Measurements from ENCODE around the gene HERC4. TPM values are rescaled to one million over a fixed set of nuclear protein-coding genes. Genes with fewer than 3 reads are reported as not detected.

The HERC4 gene
- polyA plus RNA-seq, 1 experiment: 23.4 TPM

DNA sequence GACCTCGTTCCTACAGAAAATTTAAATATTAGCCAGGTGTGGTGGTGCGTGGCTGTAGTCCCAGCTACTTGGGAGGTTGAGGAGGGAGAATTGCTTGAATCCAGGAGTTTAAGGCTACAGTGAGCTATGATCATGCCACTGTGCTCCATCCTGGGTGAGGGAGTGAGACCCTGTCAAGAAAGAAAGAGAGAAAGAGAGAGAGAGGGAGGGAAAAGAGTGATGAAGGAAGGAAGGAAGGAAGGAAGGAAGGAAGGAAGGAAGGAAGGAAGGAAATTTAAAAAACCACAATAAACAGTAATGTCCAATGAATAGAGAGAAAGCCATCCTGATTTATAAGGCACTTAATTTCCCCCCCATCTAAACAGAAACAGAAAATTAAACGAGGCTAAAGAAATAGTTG is 43.6 kb upstream of the HERC4 start:
- no peaks in the 10 kb centered on the region; the same call in 1 of the 2 replicates for H3K36me3 ChIP-seq (ENCODE audit: control insufficient read depth, insufficient read depth, low read length)
- TF ChIP-seq, protein P1, sequence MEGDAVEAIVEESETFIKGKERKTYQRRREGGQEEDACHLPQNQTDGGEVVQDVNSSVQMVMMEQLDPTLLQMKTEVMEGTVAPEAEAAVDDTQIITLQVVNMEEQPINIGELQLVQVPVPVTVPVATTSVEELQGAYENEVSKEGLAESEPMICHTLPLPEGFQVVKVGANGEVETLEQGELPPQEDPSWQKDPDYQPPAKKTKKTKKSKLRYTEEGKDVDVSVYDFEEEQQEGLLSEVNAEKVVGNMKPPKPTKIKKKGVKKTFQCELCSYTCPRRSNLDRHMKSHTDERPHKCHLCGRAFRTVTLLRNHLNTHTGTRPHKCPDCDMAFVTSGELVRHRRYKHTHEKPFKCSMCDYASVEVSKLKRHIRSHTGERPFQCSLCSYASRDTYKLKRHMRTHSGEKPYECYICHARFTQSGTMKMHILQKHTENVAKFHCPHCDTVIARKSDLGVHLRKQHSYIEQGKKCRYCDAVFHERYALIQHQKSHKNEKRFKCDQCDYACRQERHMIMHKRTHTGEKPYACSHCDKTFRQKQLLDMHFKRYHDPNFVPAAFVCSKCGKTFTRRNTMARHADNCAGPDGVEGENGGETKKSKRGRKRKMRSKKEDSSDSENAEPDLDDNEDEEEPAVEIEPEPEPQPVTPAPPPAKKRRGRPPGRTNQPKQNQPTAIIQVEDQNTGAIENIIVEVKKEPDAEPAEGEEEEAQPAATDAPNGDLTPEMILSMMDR (IDR thresholded peaks at IDR 0.05; ENCODE audit: insufficient read depth, low read depth, low read length): no peak
- no peak for DNase-seq (ENCODE audit: low read depth)
- no peak overlapping the region for H3K4me3 ChIP-seq (ENCODE audit: low read depth, low read length)
- POLR2A ChIA-PET: no interaction called here
- CTCF ChIA-PET: interaction anchor here (0.7 to 1.0 kb wide), 2 partner anchors 9 kb away, joined by 3 to 4 read pairs; no protein-coding TSS in a partner anchor
- no peaks in the 10 kb centered on the region for H3K27me3 ChIP-seq (ENCODE audit: control insufficient read depth, insufficient read depth, low read length)

DNA sequence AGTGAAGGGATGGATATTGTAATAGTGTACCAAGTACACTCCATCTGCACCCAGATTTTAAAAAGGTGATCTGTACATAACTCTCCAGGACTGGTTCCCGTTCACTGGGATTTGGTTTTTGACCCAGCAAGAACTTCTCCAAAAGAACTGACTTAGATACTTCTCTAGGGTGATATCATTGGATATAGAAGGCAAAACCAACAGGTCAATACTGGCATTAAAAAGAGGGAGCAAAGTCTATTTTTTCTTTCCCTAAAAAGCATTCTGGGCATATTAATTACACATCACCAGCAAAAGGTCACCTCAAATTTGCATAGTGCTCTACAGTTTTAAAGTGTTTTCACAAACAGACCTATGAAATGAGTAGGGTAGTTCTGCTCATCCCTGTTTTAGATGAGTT is 37.8 kb upstream of the HERC4 start:
- Histone ChIP-seq H3K4me3 (ENCODE audit: low read depth, low read length) (no peak overlapping the region), H3K27me3 (ENCODE audit: control insufficient read depth, insufficient read depth, low read length) (no peaks in the 10 kb centered on the region), H3K36me3 (ENCODE audit: control insufficient read depth, insufficient read depth, low read length) (no peaks in the 10 kb centered on the region)
- no peak for DNase-seq (ENCODE audit: low read depth)
- TF ChIP-seq, protein P1 (IDR thresholded peaks at IDR 0.05; ENCODE audit: insufficient read depth, low read depth, low read length): no peak
- ChIA-PET POLR2A (no interaction called here), CTCF (interaction anchor here (1.0 kb wide), 1 partner anchor 11 kb away, joined by 3 read pairs; no protein-coding TSS in a partner anchor)

DNA sequence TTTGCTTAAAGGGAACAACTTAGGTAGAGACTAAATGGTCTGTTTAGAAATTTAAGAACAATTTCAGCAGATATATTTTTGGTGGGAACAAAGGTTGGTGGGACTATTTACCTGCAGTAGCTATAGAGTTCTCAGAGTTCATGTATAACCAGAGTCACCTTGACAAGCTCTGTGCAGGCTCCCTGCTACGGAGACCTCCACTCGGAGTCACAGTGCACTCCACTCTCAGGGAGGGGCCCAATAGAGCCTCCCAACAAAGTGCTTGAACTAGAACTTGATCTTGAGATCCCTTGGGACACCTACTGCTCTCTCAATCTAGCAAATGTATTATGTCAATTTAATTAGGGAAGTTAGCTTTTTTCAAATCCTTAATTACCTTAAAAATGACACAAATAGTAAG is 36.5 kb upstream of the HERC4 start:
- no peaks in the 10 kb centered on the region for H3K36me3 ChIP-seq (ENCODE audit: control insufficient read depth, insufficient read depth, low read length)
- TF ChIP-seq, protein P1 (IDR thresholded peaks at IDR 0.05; ENCODE audit: insufficient read depth, low read depth, low read length): no peak
- no peak overlapping the region for H3K4me3 ChIP-seq (ENCODE audit: low read depth, low read length)
- no peaks in the 10 kb centered on the region for H3K27me3 ChIP-seq (ENCODE audit: control insufficient read depth, insufficient read depth, low read length)
- POLR2A ChIA-PET: no interaction called here
- CTCF ChIA-PET: no interaction called here
- DNase-seq (ENCODE audit: low read depth): no peak

DNA sequence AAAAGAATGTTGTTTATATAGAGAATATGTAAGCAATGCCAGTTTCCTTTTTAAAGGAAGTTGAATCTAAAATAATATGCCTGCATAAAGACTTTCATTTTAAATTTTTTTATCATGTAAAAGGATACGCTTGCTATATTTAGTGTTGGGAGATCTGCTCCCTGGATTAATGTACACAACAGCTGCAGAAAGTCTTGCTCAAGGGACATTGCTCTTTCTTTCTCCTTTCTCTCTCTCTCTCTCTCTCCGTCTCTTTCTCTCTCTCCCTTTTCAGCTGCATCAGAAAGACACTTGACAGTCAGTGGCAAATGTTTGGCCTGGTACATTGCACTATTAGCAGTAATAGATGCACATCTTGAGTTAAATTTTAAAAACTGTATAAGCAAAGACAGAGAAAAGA is 34.9 kb upstream of the HERC4 start:
- POLR2A ChIA-PET: no interaction called here
- TF ChIP-seq, protein P1 (IDR thresholded peaks at IDR 0.05; ENCODE audit: insufficient read depth, low read depth, low read length): no peak
- H3K27me3 ChIP-seq (ENCODE audit: control insufficient read depth, insufficient read depth, low read length): no peaks in the 10 kb centered on the region
- H3K36me3 ChIP-seq (ENCODE audit: control insufficient read depth, insufficient read depth, low read length): no peaks in the 10 kb centered on the region
- no peak for DNase-seq (ENCODE audit: low read depth)
- no peak overlapping the region for H3K4me3 ChIP-seq (ENCODE audit: low read depth, low read length)
- CTCF ChIA-PET: interaction anchor here (0.9 to 1.6 kb wide), 5 partner anchors 9 to 48 kb away, joined by 3 to 5 read pairs (median 3); no protein-coding TSS in a partner anchor

GRCh38 chr10:68109331-68109730 is 34.2 kb upstream of the HERC4 start, which contains the start of gene MYPN:
TSS of gene MYPN (plus strand) at chr10:68109488. CDS start at chr10:68121439, 11,951 bp downstream.
- no peak within 1 kb of the TSS for H3K4me3 ChIP-seq (ENCODE audit: low read depth, low read length)
- no peak for DNase-seq (ENCODE audit: low read depth)
- CTCF ChIA-PET: interaction anchor here (0.5 to 1.6 kb wide), 7 partner anchors 9 to 332 kb away, joined by 3 to 5 read pairs (median 3); no protein-coding TSS in a partner anchor
- TF ChIP-seq, protein P1 (IDR thresholded peaks at IDR 0.05; ENCODE audit: insufficient read depth, low read depth, low read length): no peak
- no peaks in the 10 kb centered on the region for H3K27me3 ChIP-seq (ENCODE audit: control insufficient read depth, insufficient read depth, low read length)
- no peaks in the 10 kb centered on the region for H3K36me3 ChIP-seq (ENCODE audit: control insufficient read depth, insufficient read depth, low read length)
- POLR2A ChIA-PET: interaction anchor here (0.5 kb wide), 1 partner anchor 223 kb away, joined by 3 read pairs; no protein-coding TSS in a partner anchor

Measured in BJ (cell line).